ENCODE results near the gene SYNE2.

GRCh38 chr14:64265222-64265621, 412.4 kb downstream of the SYNE2 start:
- no peak for TF ChIP-seq CTCF (IDR thresholded peaks at IDR 0.05)
- no peak for TF ChIP-seq POLR2A (IDR thresholded peaks at IDR 0.05)
